NOMO-1 (cell line): ENCODE data around the gene ELAPOR2.
"Not testable (repeated sequence)": the region's sequence is repeated elsewhere in the genome, so short reads cannot be mapped to it uniquely, and the experiment has no call there.

ENCODE experiments used
- DNase-seq, 2 experiments: peaks; one replicate each; lab custom pipeline; 2025; ENCODE audit not compliant: unreplicated experiment in 2 of 2; lab: John Stamatoyannopoulos, UW

The ELAPOR2 gene

GRCh38 chr7:87044713-87045112, 14.7 kb downstream of the ELAPOR2 start:
- DNase-seq = not testable (repeated sequence)

GRCh38 chr7:87041586-87041985, 17.9 kb downstream of the ELAPOR2 start:
- not testable (repeated sequence) for DNase-seq

- DNase-seq = not testable (repeated sequence)
Observed at GRCh38 chr7:87039691-87040299, 19.7 kb downstream of the ELAPOR2 start.

- DNase-seq = no peak
Observed at GRCh38 chr7:87038993-87039690, 20.3 kb downstream of the ELAPOR2 start.

- DNase-seq = no peak
Observed at GRCh38 chr7:87036985-87037384, 22.5 kb downstream of the ELAPOR2 start.

- DNase-seq = no peak
Observed at GRCh38 chr7:87032604-87033339, 26.7 kb downstream of the ELAPOR2 start.

- DNase-seq = no peak
Observed at GRCh38 chr7:87029078-87029477, 30.4 kb downstream of the ELAPOR2 start.

- no peak for DNase-seq
Observed at GRCh38 chr7:87028636-87029035, 30.8 kb downstream of the ELAPOR2 start.

- no peak for DNase-seq
Observed at GRCh38 chr7:87027900-87028299, 31.6 kb downstream of the ELAPOR2 start.

- DNase-seq = no peak
Observed at GRCh38 chr7:87021285-87021684, 38.2 kb downstream of the ELAPOR2 start.

- DNase-seq = no peak
Observed at GRCh38 chr7:87016606-87017005, 42.8 kb downstream of the ELAPOR2 start.

GRCh38 chr7:87013840-87014190, 45.6 kb downstream of the ELAPOR2 start:
- DNase-seq = no peak

- DNase-seq = no peak
Observed at GRCh38 chr7:87013136-87013839, 46.2 kb downstream of the ELAPOR2 start.
